Mucosa of descending colon (tissue), 3 donors: ENCODE measurements around the gene TACR1. TPM values are rescaled to one million over a fixed set of nuclear protein-coding genes. Genes with fewer than 3 reads are reported as not detected.

Experiments
- ATAC-seq: fragments of 200-7000 bp; cut with Tn5 transposase; one replicate; pipeline ENCODE4 v1.9.1; 2020; ENCODE audit warnings: mild to moderate bottlenecking, moderate library complexity
- DNase-seq, 3 donors: peaks; one replicate each; pipeline ENCODE4 v3.0.0-alpha.2; 2020
- H3K36me3 ChIP-seq: fragments of 200-600 bp; one replicate; pipeline ENCODE4 v1.8.0; 2021; ENCODE audit warnings: low read depth, mild to moderate bottlenecking
- H3K4me1 ChIP-seq: fragments of 200-600 bp; one replicate; pipeline ENCODE4 v1.8.0; 2021; ENCODE audit warnings: low read depth, mild to moderate bottlenecking
- H3K4me3 ChIP-seq: fragments of 200-600 bp; one replicate; pipeline ENCODE4 v1.8.0; 2021; ENCODE audit warnings: mild to moderate bottlenecking
- H3K9me3 ChIP-seq: fragments of 200-600 bp; one replicate; pipeline ENCODE4 v1.8.0; 2021; ENCODE audit warnings: mild to moderate bottlenecking
- intact Hi-C, 2 donors: fragments of 100-400 bp; cut with DNase I in 1 of 2; cut with micrococcal nuclease in 1 of 2; formaldehyde crosslinking; loops; one replicate each; pipeline versions ENCODE4 v1.11.0 to v1.11.1; 2022; cut with DNase I, micrococcal nuclease
- total RNA-seq, 3 donors: library from RNA; stranded (reverse); fragmentation: NEBNext Ultra II Directional in 2 of 3; extraction: Animal tissue kit (Norgen Biotek cat#: 25700) in 2 of 3; gene quantifications; one replicate each; pipeline versions ENCODE4 v1.2.1 to v1.2.4, GENCODE V29; 2021 to 2023
- TF ChIP-seq, protein P1 (sequence below): fragments of 200-600 bp; IDR thresholded peaks from one replicate; pipeline ENCODE4 v1.8.0; 2022; ENCODE audit warnings: antibody characterized with exemption, mild to moderate bottlenecking
- donor health status: DM: no; HTN: no; CAD: no; lungs with moderate emphysema.
- donor health status: DM: no; HTN: no; CAD: no.
- donor health status: DM: no; HTN: yes; CAD: no.

Gene TACR1
- total RNA-seq, 3 donors from 2014 or later: 0.81 to 1.2 (median 1.0) TPM

DNA sequence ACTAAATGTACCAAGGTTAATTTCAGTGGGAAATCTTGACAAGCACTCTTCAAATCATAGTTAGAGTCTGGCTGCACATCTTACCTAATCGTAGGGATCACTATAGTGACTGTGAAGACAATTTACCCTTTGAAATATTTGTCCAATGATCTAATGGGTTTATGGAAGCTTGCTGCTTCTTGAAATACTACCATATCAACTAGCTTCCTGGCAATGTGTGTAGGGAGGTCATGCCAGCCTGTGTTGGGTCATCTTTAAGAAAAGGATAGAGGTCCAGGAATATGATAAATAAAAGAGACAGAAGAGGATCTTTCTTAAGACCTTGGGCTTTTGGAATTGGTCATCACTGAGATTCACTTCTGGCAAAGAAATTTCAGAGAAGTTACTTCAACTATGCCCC lies 156.5 kb downstream of the TACR1 start:
- H3K36me3 ChIP-seq: no peaks in the 10 kb centered on the region
- TF ChIP-seq, protein P1, sequence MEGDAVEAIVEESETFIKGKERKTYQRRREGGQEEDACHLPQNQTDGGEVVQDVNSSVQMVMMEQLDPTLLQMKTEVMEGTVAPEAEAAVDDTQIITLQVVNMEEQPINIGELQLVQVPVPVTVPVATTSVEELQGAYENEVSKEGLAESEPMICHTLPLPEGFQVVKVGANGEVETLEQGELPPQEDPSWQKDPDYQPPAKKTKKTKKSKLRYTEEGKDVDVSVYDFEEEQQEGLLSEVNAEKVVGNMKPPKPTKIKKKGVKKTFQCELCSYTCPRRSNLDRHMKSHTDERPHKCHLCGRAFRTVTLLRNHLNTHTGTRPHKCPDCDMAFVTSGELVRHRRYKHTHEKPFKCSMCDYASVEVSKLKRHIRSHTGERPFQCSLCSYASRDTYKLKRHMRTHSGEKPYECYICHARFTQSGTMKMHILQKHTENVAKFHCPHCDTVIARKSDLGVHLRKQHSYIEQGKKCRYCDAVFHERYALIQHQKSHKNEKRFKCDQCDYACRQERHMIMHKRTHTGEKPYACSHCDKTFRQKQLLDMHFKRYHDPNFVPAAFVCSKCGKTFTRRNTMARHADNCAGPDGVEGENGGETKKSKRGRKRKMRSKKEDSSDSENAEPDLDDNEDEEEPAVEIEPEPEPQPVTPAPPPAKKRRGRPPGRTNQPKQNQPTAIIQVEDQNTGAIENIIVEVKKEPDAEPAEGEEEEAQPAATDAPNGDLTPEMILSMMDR: no peak
- DNase-seq: no peak
- ATAC-seq: no peak
- intact Hi-C loops: no loop called here
- no peaks in the 10 kb centered on the region for H3K9me3 ChIP-seq
- H3K4me1 ChIP-seq: peaks cover 6% of the 10 kb centered on the region
- H3K4me3 ChIP-seq: no peak overlapping the region

DNA sequence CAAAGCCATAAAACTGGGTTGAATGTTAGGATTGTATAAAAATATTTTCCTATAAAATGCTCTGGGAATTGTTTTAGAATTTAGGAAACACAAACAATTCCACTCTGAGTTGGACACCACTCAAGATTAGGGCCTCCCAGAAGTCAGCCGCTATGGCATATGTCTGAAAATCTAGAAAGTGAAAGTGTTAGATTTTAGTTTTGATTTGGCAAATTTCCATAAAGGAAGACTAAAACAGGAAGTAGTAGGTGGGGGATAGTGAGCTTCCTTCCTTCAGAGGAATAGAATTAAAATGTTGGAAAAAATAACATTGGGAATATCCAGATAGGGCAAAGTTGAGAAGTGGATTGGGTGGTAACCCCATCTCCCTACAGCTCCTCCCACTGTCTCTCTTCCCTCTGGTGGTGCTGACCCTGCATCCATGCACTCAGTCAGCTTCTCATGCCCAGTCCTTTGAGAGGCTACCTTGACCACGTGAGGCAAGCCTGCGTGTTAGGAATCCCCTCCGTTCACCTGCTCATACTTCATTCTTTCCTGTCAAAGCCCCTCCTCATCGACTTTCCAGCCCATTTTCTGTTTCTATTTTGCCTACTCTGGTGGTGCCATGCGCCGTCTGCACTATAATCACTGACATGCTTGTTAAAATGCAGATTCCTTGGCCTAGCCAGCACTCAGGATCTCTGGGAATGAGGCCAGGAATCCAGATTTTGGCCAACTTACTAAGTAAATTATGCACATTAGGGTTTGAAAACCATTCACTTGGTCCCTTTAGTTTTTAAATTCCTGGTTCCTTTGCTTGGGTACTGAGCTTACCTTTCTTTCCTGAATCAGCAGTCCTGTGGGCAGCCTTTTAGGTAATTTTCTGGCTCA lies 157.4 kb downstream of the TACR1 start:
- Histone ChIP-seq H3K4me3 (no peak overlapping the region), H3K36me3 (no peaks in the 10 kb centered on the region), H3K9me3 (no peaks in the 10 kb centered on the region), H3K4me1 (peaks cover 6% of the 10 kb centered on the region)
- TF ChIP-seq, protein P1: no peak
- intact Hi-C loops: no loop called here
- ATAC-seq: no peak
- no peak for DNase-seq

DNA sequence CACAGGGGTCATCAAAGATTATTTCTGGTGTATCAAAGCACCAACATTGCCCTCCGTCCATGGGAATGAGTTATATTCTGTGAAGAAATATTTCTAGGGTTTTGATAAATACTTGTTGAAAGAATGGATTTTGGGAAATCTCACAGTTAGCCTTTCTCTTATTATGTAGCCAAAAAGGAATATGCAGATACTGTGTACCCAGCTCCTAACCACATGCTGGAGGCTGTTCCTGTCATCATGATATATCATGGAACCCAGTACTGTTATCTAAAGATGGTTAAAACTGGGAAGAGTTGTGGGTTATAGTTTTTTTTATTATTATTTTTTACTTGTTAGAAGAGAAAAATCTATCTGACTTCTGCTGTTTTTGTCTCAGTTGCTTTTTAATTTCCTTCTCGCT lies 158.1 kb downstream of the TACR1 start:
- TF ChIP-seq, protein P1: no peak
- intact Hi-C loops: no loop called here
- H3K4me3 ChIP-seq: no peak overlapping the region
- H3K9me3 ChIP-seq: no peaks in the 10 kb centered on the region
- DNase-seq: no peak
- H3K36me3 ChIP-seq: no peaks in the 10 kb centered on the region
- H3K4me1 ChIP-seq: peaks cover 6% of the 10 kb centered on the region
- ATAC-seq: no peak

DNA sequence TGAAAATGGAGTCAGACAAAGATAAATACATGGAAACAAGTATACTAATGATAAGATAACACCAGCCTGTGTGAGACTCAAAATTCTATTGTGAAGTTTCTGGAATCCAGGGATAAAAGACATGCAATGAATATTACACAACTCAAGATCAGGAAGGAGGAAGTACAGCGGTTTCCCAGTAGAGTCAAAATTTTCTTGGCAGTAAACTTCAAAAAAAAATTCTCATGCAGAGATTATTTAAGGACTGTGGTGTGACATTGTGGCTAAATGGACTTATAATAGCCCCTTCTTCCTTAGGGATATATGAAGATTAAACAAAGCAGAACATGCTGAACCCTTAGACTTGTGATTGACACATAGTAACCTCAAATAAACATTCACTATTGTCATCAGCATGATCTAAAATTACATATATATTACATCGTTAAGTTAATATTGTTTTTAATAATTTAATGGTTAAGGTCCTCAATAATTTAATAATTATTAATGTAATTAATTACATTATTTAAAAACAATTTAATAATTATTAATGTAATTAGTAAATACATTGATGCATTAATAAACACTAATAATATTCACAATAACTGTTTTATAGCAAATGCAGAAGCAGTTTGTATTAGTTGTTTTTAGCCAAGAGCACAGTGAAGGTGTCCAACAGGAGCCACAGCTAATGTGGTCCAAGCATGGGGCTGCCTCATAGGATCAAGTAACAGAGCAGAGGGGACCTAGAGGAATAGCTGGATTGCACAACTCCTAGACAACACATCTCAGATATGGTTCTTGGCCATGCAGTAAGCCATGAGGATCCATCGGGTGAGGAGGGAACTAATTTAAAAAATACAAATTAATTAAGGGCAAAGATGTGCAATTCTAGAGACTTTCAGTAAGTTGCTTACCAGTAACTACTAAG lies 163.6 kb downstream of the TACR1 start:
- no peaks in the 10 kb centered on the region for H3K9me3 ChIP-seq
- H3K4me3 ChIP-seq: no peak overlapping the region
- H3K4me1 ChIP-seq: no peaks in the 10 kb centered on the region
- intact Hi-C loops: no loop called here
- DNase-seq: no peak
- no peak for ATAC-seq
- TF ChIP-seq, protein P1: no peak
- no peaks in the 10 kb centered on the region for H3K36me3 ChIP-seq

DNA sequence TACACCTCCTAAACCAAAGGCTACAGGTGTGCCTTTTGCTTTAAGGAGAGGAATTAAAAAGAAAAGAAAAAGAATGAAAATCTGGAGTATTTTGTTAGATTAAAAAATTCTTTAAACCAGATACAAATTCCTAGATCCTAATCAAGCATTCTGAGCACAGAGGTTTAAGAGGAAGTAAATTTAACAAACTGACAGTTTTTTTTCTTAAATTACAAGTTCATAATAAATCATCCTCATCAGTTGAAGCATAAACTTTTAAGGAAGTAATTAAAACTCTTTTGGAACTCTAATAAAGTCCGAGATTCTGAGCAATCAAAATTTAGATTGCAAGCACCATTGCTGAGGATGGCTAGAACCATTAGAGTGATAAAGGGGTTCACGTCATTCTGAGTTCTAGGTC lies 165.8 kb downstream of the TACR1 start:
- intact Hi-C loops: no loop called here
- H3K4me1 ChIP-seq: no peaks in the 10 kb centered on the region
- no peak overlapping the region for H3K4me3 ChIP-seq
- ATAC-seq (no peak), DNase-seq (no peak)
- H3K36me3 ChIP-seq: no peaks in the 10 kb centered on the region
- H3K9me3 ChIP-seq: no peaks in the 10 kb centered on the region
- TF ChIP-seq, protein P1: no peak
